GM12873 (cell line): ENCODE data around the gene ZC3H6.

Source experiments
- CTCF ChIP-seq: IDR thresholded peaks from 2 replicates; pipeline ENCODE4 v1.5.1; 2012; ENCODE audit warnings: low read depth, mild to moderate bottlenecking, moderate library complexity, low read length, control low read depth; ENCODE audit not compliant: insufficient read depth; ENCODE audit errors: missing control alignments

Gene ZC3H6, protein sequence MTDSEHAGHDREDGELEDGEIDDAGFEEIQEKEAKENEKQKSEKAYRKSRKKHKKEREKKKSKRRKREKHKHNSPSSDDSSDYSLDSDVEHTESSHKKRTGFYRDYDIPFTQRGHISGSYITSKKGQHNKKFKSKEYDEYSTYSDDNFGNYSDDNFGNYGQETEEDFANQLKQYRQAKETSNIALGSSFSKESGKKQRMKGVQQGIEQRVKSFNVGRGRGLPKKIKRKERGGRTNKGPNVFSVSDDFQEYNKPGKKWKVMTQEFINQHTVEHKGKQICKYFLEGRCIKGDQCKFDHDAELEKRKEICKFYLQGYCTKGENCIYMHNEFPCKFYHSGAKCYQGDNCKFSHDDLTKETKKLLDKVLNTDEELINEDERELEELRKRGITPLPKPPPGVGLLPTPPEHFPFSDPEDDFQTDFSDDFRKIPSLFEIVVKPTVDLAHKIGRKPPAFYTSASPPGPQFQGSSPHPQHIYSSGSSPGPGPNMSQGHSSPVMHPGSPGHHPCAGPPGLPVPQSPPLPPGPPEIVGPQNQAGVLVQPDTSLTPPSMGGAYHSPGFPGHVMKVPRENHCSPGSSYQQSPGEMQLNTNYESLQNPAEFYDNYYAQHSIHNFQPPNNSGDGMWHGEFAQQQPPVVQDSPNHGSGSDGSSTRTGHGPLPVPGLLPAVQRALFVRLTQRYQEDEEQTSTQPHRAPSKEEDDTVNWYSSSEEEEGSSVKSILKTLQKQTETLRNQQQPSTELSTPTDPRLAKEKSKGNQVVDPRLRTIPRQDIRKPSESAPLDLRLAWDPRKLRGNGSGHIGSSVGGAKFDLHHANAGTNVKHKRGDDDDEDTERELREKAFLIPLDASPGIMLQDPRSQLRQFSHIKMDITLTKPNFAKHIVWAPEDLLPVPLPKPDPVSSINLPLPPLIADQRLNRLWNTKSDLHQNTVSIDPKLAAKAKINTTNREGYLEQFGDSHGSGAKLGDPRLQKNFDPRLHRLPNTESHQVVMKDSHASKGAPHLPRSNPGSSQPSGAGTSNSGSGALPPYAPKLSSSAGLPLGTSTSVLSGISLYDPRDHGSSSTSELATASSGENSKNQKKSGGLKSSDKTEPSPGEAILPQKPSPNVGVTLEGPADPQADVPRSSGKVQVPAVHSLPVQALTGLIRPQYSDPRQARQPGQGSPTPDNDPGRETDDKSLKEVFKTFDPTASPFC

DNA sequence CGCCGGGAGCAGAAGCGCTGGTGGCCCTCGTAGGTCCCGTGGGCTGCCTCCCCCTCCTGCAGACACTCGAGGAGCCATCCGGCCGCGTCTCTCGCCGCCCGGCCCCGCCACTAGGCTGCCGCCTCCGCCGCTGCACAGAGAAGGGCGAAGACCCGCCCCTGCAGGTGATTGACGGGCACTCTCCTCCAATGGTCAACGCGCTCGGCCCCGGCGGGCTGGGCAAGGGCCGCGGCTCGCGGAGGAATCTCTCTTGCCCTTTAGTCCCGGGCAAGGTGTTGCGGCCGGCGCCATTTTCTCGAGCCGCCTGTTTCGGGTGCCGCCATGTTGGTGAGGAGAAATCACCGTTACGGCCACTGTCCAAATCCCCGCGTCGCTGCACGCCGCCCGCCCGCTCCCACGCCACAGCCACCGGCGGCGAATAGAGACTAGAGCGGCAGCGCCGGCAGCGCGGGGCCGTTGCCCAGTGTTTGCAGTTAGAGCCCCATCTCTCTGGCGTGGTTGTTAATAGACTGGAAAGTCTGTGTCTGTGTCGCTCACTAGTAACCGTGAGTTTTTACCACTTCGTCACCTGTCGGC is at the start of gene ZC3H6:
Gene ZC3H6, plus strand, starts transcription at position 287 of the 576 bp plus-strand sequence. CDS start 398 bp downstream, outside the sequence.
- peak; percentile 23 for TF ChIP-seq CTCF

GRCh38 chr2:112229348-112229747 is 46.0 kb upstream of the ZC3H6 start:
- no peak for TF ChIP-seq CTCF

- TF ChIP-seq CTCF = no peak
These were observed 45.0 kb upstream of the ZC3H6 start for GRCh38 chr2:112230371-112230770.

- TF ChIP-seq CTCF = no peak
These were observed 35.5 kb upstream of the ZC3H6 start for GRCh38 chr2:112239862-112240261.

GRCh38 chr2:112242384-112242783 is 33.0 kb upstream of the ZC3H6 start:
- no peak for TF ChIP-seq CTCF

- TF ChIP-seq CTCF = no peak
These were observed 32.2 kb upstream of the ZC3H6 start for GRCh38 chr2:112243233-112243632.
